ENCODE results near the gene PCDHGA4. TPM values are rescaled to one million over a fixed set of nuclear protein-coding genes. Genes with fewer than 3 reads are reported as not detected.

The PCDHGA4 gene
- total RNA-seq, 1 experiment from 2014 or later, result 0.69 TPM

- Histone ChIP-seq H3K36me3 (ENCODE audit: control insufficient read depth, insufficient read depth, low read length) (no peaks in the 10 kb centered on the region), H3K27me3 (ENCODE audit: control insufficient read depth, insufficient read depth, low read length) (no peaks in the 10 kb centered on the region), H3K4me3 (ENCODE audit: low read depth in 2 of 2, low read length in 2 of 2) (no peak overlapping the region), H3K27ac (ENCODE audit: low read length) (no peak overlapping the region), H3K9me3 (ENCODE audit: control insufficient read depth, insufficient read depth, low read depth, low read length) (peaks cover 7% of the 10 kb centered on the region; the same call in 1 of the 2 replicates), H3K4me1 (ENCODE audit: control insufficient read depth, insufficient read depth, low read length) (no peaks in the 10 kb centered on the region)
- DNase-seq (ENCODE audit: low read depth, low spot score), result no peak
- TF ChIP-seq REST (IDR thresholded peaks at IDR 0.05; ENCODE audit: insufficient read depth in 1 of 2, low read depth in 2 of 2, low read length in 1 of 2) (no peak), SIN3A (IDR thresholded peaks at IDR 0.05; ENCODE audit: borderline replicate concordance, insufficient read depth, low read depth, low read length) (no peak), POLR2AphosphoS5 (IDR thresholded peaks at IDR 0.05; ENCODE audit: low read depth, low read length) (no peak), TCF7L2 (IDR thresholded peaks at IDR 0.05; ENCODE audit: low read depth, low read length) (no peak), CTCF (IDR thresholded peaks at IDR 0.05) (no peak)
- in situ Hi-C loops (cut with HindIII; ENCODE audit: low pct_unique_long_range_greater_than_20kb, low sequenced_read_pairs), result no loop called here
- BruUV-seq (replicated peaks), result no TSS peak
- ChIA-PET POLR2A (no interaction called here), CTCF (no interaction called here)
- ATAC-seq, result no peak
- intact Hi-C loops (cut with micrococcal nuclease; ENCODE audit: unreplicated experiment), result no loop called here
Measured at GRCh38 chr5:141371572-141372475, 17.0 kb downstream of the PCDHGA4 start.

- BruUV-seq (replicated peaks), result no TSS peak
Measured at GRCh38 chr5:141373673-141374317, 19.0 kb downstream of the PCDHGA4 start, which contains the start of gene PCDHGA6. TSS of gene PCDHGA6 (plus strand) at chr5:141373891. CDS start at chr5:141374084, 193 bp downstream.

More at GRCh38 chr5:141373673-141374317, 19.0 kb downstream of the PCDHGA4 start, which contains the start of gene PCDHGA6:
- H3K36me3 ChIP-seq (ENCODE audit: control insufficient read depth, insufficient read depth, low read length), result no peaks in the 10 kb centered on the region
- H3K9me3 ChIP-seq (ENCODE audit: control insufficient read depth, insufficient read depth, low read depth, low read length), result peaks cover 7% of the 10 kb centered on the region; the same call in 1 of the 2 replicates
- H3K27ac ChIP-seq (ENCODE audit: low read length), result no peak within 1 kb of the TSS
- no peak within 1 kb of the TSS for H3K4me3 ChIP-seq (ENCODE audit: low read depth in 2 of 2, low read length in 2 of 2)
- no peak for TF ChIP-seq CTCF (IDR thresholded peaks at IDR 0.05)
- TF ChIP-seq POLR2AphosphoS5 (IDR thresholded peaks at IDR 0.05; ENCODE audit: low read depth, low read length), result no peak
- no peak for TF ChIP-seq TCF7L2 (IDR thresholded peaks at IDR 0.05; ENCODE audit: low read depth, low read length)
- no peak for TF ChIP-seq SIN3A (IDR thresholded peaks at IDR 0.05; ENCODE audit: borderline replicate concordance, insufficient read depth, low read depth, low read length)
- TF ChIP-seq REST (IDR thresholded peaks at IDR 0.05; ENCODE audit: insufficient read depth in 1 of 2, low read depth in 2 of 2, low read length in 1 of 2), result no peak
- DNase-seq (ENCODE audit: low read depth, low spot score) (no peak), ATAC-seq (no peak)
- no peaks in the 10 kb centered on the region for H3K4me1 ChIP-seq (ENCODE audit: control insufficient read depth, insufficient read depth, low read length)
- intact Hi-C loops (cut with micrococcal nuclease; ENCODE audit: unreplicated experiment), result no loop called here
- ChIA-PET CTCF (no interaction called here), POLR2A (interaction anchor here (0.6 kb wide), 2 partner anchors 57 to 861 kb away, joined by 4 read pairs; no protein-coding TSS in a partner anchor)
- in situ Hi-C loops (cut with HindIII; ENCODE audit: low pct_unique_long_range_greater_than_20kb, low sequenced_read_pairs), result no loop called here
- no peaks in the 10 kb centered on the region for H3K27me3 ChIP-seq (ENCODE audit: control insufficient read depth, insufficient read depth, low read length)

Data from Panc1 (cell line).